Natural killer cell (primary cell): ENCODE data around the gene FOXK1. TPM values are rescaled to one million over a fixed set of nuclear protein-coding genes. Genes with fewer than 3 reads are reported as not detected.

Source experiments
- ATAC-seq, 3 donors: fragments of 150-1000 bp in 2 of 3; fragments of 200-7000 bp in 1 of 3; cut with Tn5 transposase; 1 replicate in 1 of 3; 2 replicates in 2 of 3; pipeline ENCODE4 v1.10.0; 2021; ENCODE audit warnings: mild to moderate bottlenecking in 2 of 3, moderate library complexity in 2 of 3
- DNase-seq, 2 donors: peaks; one replicate each; pipeline versions ENCODE4 v3.0.0 to v3.0.0-alpha.2; 2013 to 2021; ENCODE audit warnings: mixed read lengths in 1 of 2
- H3K27ac ChIP-seq: one replicate; pipeline ENCODE4 v1.5.1; 2013; ENCODE audit warnings: mild to moderate bottlenecking, low read length
- H3K27me3 ChIP-seq: one replicate; pipeline ENCODE4 v1.6.1; 2013; ENCODE audit warnings: low read length; ENCODE audit not compliant: control insufficient read depth, insufficient read depth
- H3K36me3 ChIP-seq: one replicate; pipeline ENCODE4 v1.6.1; 2013; ENCODE audit warnings: low read length; ENCODE audit not compliant: control insufficient read depth, insufficient read depth
- H3K4me1 ChIP-seq: one replicate; pipeline ENCODE4 v1.6.1; 2013; ENCODE audit warnings: low read length; ENCODE audit not compliant: control insufficient read depth, insufficient read depth
- H3K4me3 ChIP-seq: one replicate; pipeline ENCODE4 v1.5.1; 2013; ENCODE audit warnings: low read length
- H3K9me3 ChIP-seq: one replicate; pipeline ENCODE4 v1.6.1; 2013; ENCODE audit warnings: low read length; ENCODE audit not compliant: control insufficient read depth, insufficient read depth
- H3K27ac Mint-ChIP-seq, 2 donors: one replicate each; pipeline ENCODE4 v1.8.0; 2022; ENCODE audit warnings: mild to moderate bottlenecking in 2 of 2, mixed read lengths in 2 of 2, moderate library complexity in 1 of 2
- H3K27me3 Mint-ChIP-seq, 2 donors: one replicate each; pipeline ENCODE4 v1.8.0; 2022; ENCODE audit warnings: low read depth in 2 of 2, mixed read lengths in 2 of 2
- H3K36me3 Mint-ChIP-seq: one replicate; pipeline ENCODE4 v1.8.0; 2022; ENCODE audit warnings: mixed read lengths
- H3K4me1 Mint-ChIP-seq, 2 donors: one replicate each; pipeline ENCODE4 v1.8.0; 2022; ENCODE audit warnings: mixed read lengths in 2 of 2
- H3K4me3 Mint-ChIP-seq: one replicate; pipeline ENCODE4 v1.8.0; 2022; ENCODE audit warnings: mild to moderate bottlenecking, moderate library complexity, mixed read lengths
- H3K9me3 Mint-ChIP-seq, 2 donors: one replicate each; pipeline ENCODE4 v1.8.0; 2022; ENCODE audit warnings: mixed read lengths in 2 of 2
- WGBS: methylation state at CpG from one replicate; pipeline ENCODE4 v1.1.7; 2013; ENCODE audit warnings: missing lambda C conversion rate; ENCODE audit not compliant: insufficient coverage; 5-methylcytosine and 5-hydroxymethylcytosine counted together
- intact Hi-C: fragments of 100-400 bp; cut with micrococcal nuclease; formaldehyde crosslinking; loops from one replicate; pipeline ENCODE4 v1.14.2; 2022
- total RNA-seq, 4 donors: library from RNA; stranded (reverse); fragments of 120-200 nt in 1 of 4; gene quantifications; one replicate each; pipeline versions ENCODE4 v1.2.3 to v1.2.4, GENCODE V29; 2013 to 2022
- TF ChIP-seq, protein P1 (sequence below): fragments of 200-600 bp; IDR thresholded peaks from one replicate; pipeline ENCODE4 v1.8.0; 2022; ENCODE audit warnings: antibody characterized with exemption

FOXK1 gene
- total RNA-seq, 3 donors from 2014 or later (not counting 1 experiment from before 2014, with no cell fraction given), result 51.6 to 59.7 (median 55.3) TPM

GRCh38 chr7:4718075-4718474, 36.0 kb downstream of the FOXK1 start:
- H3K4me1 ChIP-seq, result peaks cover 19% of the 10 kb centered on the region
- Mint-ChIP-seq H3K36me3 (no peaks in the 10 kb centered on the region), H3K9me3 (no peaks in the 10 kb centered on the region), H3K4me3 (no peak overlapping the region), H3K27ac (peak overlapping the region in 1 of 2 donors; percentile 79), H3K4me1 (peaks cover 47 to 61% of the 10 kb centered on the region in 2 donors), H3K27me3 (no peaks in the 10 kb centered on the region)
- peaks cover 3% of the 10 kb centered on the region for H3K36me3 ChIP-seq
- TF ChIP-seq, protein P1, sequence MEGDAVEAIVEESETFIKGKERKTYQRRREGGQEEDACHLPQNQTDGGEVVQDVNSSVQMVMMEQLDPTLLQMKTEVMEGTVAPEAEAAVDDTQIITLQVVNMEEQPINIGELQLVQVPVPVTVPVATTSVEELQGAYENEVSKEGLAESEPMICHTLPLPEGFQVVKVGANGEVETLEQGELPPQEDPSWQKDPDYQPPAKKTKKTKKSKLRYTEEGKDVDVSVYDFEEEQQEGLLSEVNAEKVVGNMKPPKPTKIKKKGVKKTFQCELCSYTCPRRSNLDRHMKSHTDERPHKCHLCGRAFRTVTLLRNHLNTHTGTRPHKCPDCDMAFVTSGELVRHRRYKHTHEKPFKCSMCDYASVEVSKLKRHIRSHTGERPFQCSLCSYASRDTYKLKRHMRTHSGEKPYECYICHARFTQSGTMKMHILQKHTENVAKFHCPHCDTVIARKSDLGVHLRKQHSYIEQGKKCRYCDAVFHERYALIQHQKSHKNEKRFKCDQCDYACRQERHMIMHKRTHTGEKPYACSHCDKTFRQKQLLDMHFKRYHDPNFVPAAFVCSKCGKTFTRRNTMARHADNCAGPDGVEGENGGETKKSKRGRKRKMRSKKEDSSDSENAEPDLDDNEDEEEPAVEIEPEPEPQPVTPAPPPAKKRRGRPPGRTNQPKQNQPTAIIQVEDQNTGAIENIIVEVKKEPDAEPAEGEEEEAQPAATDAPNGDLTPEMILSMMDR, result no peak
- no peak overlapping the region for H3K27ac ChIP-seq
- H3K27me3 ChIP-seq, result no peaks in the 10 kb centered on the region
- no peaks in the 10 kb centered on the region for H3K9me3 ChIP-seq
- intact Hi-C loops, result no loop called here
- no peak for DNase-seq
- WGBS, result 96% methylated on average over 22 of the region's 22 CpGs
- no peak overlapping the region for H3K4me3 ChIP-seq
- ATAC-seq, result no peak

DNA sequence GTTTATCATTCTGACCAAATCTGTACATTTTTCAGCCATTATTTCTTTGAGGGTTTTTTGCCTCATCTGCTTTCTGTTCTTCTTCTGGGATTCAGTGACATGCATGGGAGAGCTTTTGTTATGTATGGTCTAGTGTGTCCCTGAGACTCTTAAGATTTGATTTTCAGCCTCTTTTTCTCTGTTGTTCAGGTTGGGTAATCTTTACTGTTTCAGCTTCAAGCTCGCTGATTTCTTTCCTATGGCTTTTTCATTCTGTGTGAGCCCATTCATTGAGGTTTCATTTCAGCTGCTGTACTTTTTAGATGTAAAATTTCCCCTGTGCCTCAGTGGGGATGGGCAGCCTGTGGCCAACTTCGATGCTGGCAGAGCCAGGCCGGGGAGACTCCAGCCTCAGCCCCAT, 38.1 kb downstream of the FOXK1 start:
- Histone ChIP-seq H3K36me3 (peaks cover 3% of the 10 kb centered on the region), H3K9me3 (no peaks in the 10 kb centered on the region), H3K27ac (no peak overlapping the region), H3K4me1 (peaks cover 32% of the 10 kb centered on the region), H3K4me3 (no peak overlapping the region), H3K27me3 (no peaks in the 10 kb centered on the region)
- 81% methylated on average over 3 of the region's 3 CpGs for WGBS
- Mint-ChIP-seq H3K27me3 (no peaks in the 10 kb centered on the region), H3K36me3 (no peaks in the 10 kb centered on the region), H3K4me1 (peaks cover 40 to 59% of the 10 kb centered on the region in 2 donors), H3K9me3 (no peaks in the 10 kb centered on the region), H3K4me3 (no peak overlapping the region), H3K27ac (peak overlapping the region; percentile 17 to 48)
- intact Hi-C loops, result no loop called here
- no peak for DNase-seq
- TF ChIP-seq, protein P1, result no peak
- ATAC-seq, result no peak

- H3K4me1 Mint-ChIP-seq, result peaks cover 31 to 48% of the 10 kb centered on the region in 2 donors
- no peaks in the 10 kb centered on the region for H3K27me3 Mint-ChIP-seq
- H3K36me3 Mint-ChIP-seq, result no peaks in the 10 kb centered on the region
- no peaks in the 10 kb centered on the region for H3K9me3 Mint-ChIP-seq
- intact Hi-C loops, result no loop called here
- H3K27me3 ChIP-seq, result no peaks in the 10 kb centered on the region
- H3K4me3 Mint-ChIP-seq, result peak overlapping the region; percentile 35
- no peak overlapping the region for H3K27ac ChIP-seq
- no peak overlapping the region for H3K4me3 ChIP-seq
- peaks cover 29% of the 10 kb centered on the region for H3K4me1 ChIP-seq
- H3K36me3 ChIP-seq, result peaks cover 3% of the 10 kb centered on the region
- no peak for ATAC-seq
- TF ChIP-seq, protein P1, result no peak
- no peaks in the 10 kb centered on the region for H3K9me3 ChIP-seq
- DNase-seq, result no peak
- 93% methylated on average over 20 of the region's 20 CpGs for WGBS
- no peak overlapping the region for H3K27ac Mint-ChIP-seq
Measured at GRCh38 chr7:4722308-4722707, 40.2 kb downstream of the FOXK1 start.

DNA sequence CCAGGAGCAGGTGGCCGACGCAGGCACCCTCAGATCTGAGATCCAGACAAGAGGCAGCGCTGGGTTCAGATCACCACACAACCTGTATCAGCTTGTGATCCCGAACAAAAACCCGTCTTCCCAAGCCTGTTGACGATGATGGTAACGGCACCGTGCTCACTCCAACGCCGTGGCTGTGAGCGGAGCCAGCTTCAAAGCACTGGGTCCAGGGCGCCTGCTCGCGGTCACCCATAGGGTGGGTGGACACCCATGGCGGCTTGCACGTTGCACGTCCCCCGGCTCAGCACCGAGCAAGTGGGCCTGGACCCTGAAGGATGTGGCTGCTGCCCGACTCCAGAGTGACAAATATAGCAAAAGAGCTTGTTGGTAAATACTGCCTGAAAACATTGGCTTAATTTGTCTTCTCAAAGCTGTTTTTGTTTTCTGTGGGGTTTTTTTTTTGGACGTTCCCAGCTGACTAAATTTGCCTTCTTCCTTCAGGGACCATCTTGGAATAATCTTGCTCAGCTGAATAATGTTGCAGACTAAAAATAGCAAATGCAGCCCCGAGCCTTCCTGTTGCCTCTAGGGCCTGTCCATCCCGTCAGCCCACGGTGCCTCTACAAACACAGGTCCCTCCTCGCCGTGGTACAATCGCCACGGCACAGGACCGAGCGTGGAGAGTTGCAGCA, 41.0 kb downstream of the FOXK1 start:
- H3K4me1 ChIP-seq, result peaks cover 29% of the 10 kb centered on the region
- H3K9me3 Mint-ChIP-seq, result no peaks in the 10 kb centered on the region
- no peak overlapping the region for H3K27ac ChIP-seq
- H3K4me3 Mint-ChIP-seq, result no peak overlapping the region
- peaks cover 6% of the 10 kb centered on the region for H3K36me3 ChIP-seq
- H3K27me3 Mint-ChIP-seq, result no peaks in the 10 kb centered on the region
- TF ChIP-seq, protein P1, result no peak
- intact Hi-C loops, result no loop called here
- no peaks in the 10 kb centered on the region for H3K27me3 ChIP-seq
- no peak overlapping the region for H3K4me3 ChIP-seq
- WGBS, result 96% methylated on average over 30 of the region's 30 CpGs
- peaks cover 24 to 40% of the 10 kb centered on the region in 2 donors for H3K4me1 Mint-ChIP-seq
- ATAC-seq (no peak), DNase-seq (no peak)
- H3K36me3 Mint-ChIP-seq, result no peaks in the 10 kb centered on the region
- H3K9me3 ChIP-seq, result no peaks in the 10 kb centered on the region
- no peak overlapping the region for H3K27ac Mint-ChIP-seq
